Fibroblast of skin of abdomen (primary cell): ENCODE measurements around the gene STIL. TPM values are rescaled to one million over a fixed set of nuclear protein-coding genes. Genes with fewer than 3 reads are reported as not detected.
"Not testable (repeated sequence)": the region's sequence is repeated elsewhere in the genome, so short reads cannot be mapped to it uniquely, and the experiment has no call there.

ENCODE experiments used
- DNase-seq: peaks from one replicate; pipeline ENCODE4 v3.0.0-alpha.2; 2013
- polyA plus RNA-seq, 2 experiments: library from polyadenylated mRNA; unstranded; fragments of 120-200 nt; gene quantifications; one replicate each; pipeline ENCODE4 v1.2.1, GENCODE V29; 2013; ENCODE audit not compliant: insufficient read length in 2 of 2

STIL gene
- 7.2 TPM for polyA plus RNA-seq (2013, experiment 1 of 2; ENCODE audit: insufficient read length)
- 7.3 TPM for polyA plus RNA-seq (2013, experiment 2 of 2; ENCODE audit: insufficient read length)

GRCh38 chr1:47313915-47314664, at the start of gene STIL:
TSS of gene STIL (minus strand) at chr1:47314147. CDS start at chr1:47310319, 3,828 bp downstream.
- DNase-seq: peak; percentile 99

- DNase-seq: no peak
These were observed 48.9 kb upstream of the STIL start for GRCh38 chr1:47362828-47363227.

- DNase-seq: no peak
These were observed 47.4 kb upstream of the STIL start for GRCh38 chr1:47361380-47361779.

GRCh38 chr1:47351305-47351704, 37.4 kb upstream of the STIL start:
- peak; percentile 35 for DNase-seq

GRCh38 chr1:47348246-47348645, 34.3 kb upstream of the STIL start:
- DNase-seq: no peak

GRCh38 chr1:47347735-47348134, 33.8 kb upstream of the STIL start:
- DNase-seq: no peak

GRCh38 chr1:47346979-47347378, 33.0 kb upstream of the STIL start:
- not testable (repeated sequence) for DNase-seq

GRCh38 chr1:47340227-47340626, 26.3 kb upstream of the STIL start:
- DNase-seq: peak; percentile 13

- no peak for DNase-seq
These were observed 24.5 kb upstream of the STIL start for GRCh38 chr1:47338249-47339077.

GRCh38 chr1:47337350-47337749, 23.4 kb upstream of the STIL start:
- no peak for DNase-seq

GRCh38 chr1:47334765-47335435, 21.0 kb upstream of the STIL start:
- DNase-seq: peak; percentile 1

GRCh38 chr1:47333922-47334764, 20.2 kb upstream of the STIL start:
- DNase-seq: peak; percentile 80

GRCh38 chr1:47333578-47333921, 19.6 kb upstream of the STIL start, which contains the start of gene CMPK1:
TSS of gene CMPK1 (plus strand) at chr1:47333790. CDS start at chr1:47333946, 156 bp downstream.
- DNase-seq: peak; percentile 90

- DNase-seq: no peak
These were observed 19.0 kb upstream of the STIL start for GRCh38 chr1:47332779-47333577.

- DNase-seq: no peak
These were observed 17.9 kb upstream of the STIL start for GRCh38 chr1:47331875-47332274.

GRCh38 chr1:47330212-47330611, 16.3 kb upstream of the STIL start:
- no peak for DNase-seq

GRCh38 chr1:47328992-47329391, 15.0 kb upstream of the STIL start:
- no peak for DNase-seq

- no peak for DNase-seq
These were observed 12.3 kb upstream of the STIL start for GRCh38 chr1:47326271-47326670.

GRCh38 chr1:47325528-47325927, 11.6 kb upstream of the STIL start:
- DNase-seq: no peak

GRCh38 chr1:47324682-47325081, 10.7 kb upstream of the STIL start:
- no peak for DNase-seq

GRCh38 chr1:47323599-47324031, 9.7 kb upstream of the STIL start:
- no peak for DNase-seq
